Astrocyte of the spinal cord (primary cell): ENCODE data around the gene UBL3.

ENCODE experiments used
- DNase-seq: peaks from one replicate; pipeline ENCODE4 v3.0.0; 2011; ENCODE audit warnings: low read depth, low spot score
- H3K4me3 ChIP-seq: 2 replicates; pipeline ENCODE4 v1.5.1; 2011; ENCODE audit warnings: low read depth, mild to moderate bottlenecking, low read length, moderate library complexity
- in situ Hi-C: cut with HindIII; loops from 2 replicates; pipeline ENCODE4 v1.10.0; 2017; ENCODE audit warnings: low sequenced_read_pairs
- TF ChIP-seq, protein P1 (sequence below): IDR thresholded peaks from 2 replicates; pipeline ENCODE4 v1.5.1; 2012; ENCODE audit warnings: low read depth, mild to moderate bottlenecking, low read length, inconsistent platforms

The UBL3 gene

DNA sequence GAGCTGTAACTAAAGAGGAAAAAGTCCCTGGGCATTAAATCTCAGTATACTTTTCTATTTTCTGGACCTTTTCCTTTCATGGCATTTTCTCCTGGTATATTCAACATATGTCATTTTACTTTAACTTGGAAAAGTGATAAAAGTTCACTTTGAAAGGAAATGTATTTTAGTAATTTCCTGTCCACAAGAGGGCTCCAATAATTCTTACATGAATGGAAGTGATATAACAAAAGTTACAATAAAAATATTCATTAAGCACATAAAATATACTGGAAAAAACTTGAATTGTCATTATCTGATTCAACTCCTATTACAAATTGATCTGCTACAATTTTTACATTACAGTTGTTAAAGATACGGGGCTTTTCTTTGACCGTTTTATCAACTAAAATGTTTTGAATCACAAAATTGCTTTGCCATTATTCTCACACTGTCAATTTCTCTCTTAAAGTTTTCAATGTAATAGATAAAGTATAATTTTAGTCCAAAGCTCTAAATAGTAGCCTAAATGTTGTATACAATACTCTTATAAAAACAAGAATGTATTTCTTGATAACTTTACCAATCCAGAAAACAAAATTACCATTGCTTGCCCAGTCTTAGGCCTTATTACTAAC is 4.9 kb downstream of the UBL3 start:
- peak; percentile 54 for DNase-seq
- in situ Hi-C loops, result no loop called here
- no peak overlapping the region for H3K4me3 ChIP-seq
- TF ChIP-seq, protein P1, sequence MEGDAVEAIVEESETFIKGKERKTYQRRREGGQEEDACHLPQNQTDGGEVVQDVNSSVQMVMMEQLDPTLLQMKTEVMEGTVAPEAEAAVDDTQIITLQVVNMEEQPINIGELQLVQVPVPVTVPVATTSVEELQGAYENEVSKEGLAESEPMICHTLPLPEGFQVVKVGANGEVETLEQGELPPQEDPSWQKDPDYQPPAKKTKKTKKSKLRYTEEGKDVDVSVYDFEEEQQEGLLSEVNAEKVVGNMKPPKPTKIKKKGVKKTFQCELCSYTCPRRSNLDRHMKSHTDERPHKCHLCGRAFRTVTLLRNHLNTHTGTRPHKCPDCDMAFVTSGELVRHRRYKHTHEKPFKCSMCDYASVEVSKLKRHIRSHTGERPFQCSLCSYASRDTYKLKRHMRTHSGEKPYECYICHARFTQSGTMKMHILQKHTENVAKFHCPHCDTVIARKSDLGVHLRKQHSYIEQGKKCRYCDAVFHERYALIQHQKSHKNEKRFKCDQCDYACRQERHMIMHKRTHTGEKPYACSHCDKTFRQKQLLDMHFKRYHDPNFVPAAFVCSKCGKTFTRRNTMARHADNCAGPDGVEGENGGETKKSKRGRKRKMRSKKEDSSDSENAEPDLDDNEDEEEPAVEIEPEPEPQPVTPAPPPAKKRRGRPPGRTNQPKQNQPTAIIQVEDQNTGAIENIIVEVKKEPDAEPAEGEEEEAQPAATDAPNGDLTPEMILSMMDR, result peak; percentile 22

DNA sequence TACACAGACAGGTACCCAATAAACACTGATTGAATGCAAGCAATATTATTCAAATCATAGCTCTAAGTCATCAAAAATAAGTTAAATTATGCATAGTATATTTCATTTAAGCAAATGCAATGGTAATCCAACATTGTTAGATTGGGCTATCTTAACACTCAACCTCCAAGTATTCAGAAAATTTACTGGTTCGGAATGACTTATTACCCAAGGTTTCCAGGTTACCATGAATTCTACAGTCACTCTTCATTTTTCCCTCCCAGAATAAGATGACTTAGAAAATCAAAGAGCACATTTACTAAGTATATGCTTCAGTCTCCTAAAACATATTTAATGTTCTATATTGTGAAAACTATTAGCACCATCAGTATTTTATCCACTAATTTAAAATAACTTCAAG is 6.0 kb downstream of the UBL3 start:
- H3K4me3 ChIP-seq, result no peak overlapping the region
- TF ChIP-seq, protein P1, result no peak
- DNase-seq, result no peak
- in situ Hi-C loops, result no loop called here

DNA sequence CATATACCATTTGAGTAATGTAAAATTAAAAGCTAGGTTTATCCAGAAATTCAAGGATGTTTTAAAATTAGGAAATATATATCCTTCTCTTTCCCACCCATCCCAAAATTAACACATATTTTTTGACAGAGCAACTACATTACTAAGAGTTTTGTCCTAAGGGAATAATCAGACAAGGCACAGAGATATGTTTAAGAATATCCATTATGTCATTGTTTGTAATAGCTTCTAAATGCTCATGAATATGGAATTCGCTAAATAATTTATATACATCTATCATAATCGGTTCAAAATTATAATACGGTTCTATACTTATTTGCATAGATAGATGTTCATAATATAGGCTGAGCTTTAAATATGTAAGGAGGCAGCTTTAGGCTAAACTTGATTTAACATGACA is 9.8 kb downstream of the UBL3 start:
- no peak for DNase-seq
- TF ChIP-seq, protein P1, result no peak
- in situ Hi-C loops, result no loop called here
- H3K4me3 ChIP-seq, result no peak overlapping the region

DNA sequence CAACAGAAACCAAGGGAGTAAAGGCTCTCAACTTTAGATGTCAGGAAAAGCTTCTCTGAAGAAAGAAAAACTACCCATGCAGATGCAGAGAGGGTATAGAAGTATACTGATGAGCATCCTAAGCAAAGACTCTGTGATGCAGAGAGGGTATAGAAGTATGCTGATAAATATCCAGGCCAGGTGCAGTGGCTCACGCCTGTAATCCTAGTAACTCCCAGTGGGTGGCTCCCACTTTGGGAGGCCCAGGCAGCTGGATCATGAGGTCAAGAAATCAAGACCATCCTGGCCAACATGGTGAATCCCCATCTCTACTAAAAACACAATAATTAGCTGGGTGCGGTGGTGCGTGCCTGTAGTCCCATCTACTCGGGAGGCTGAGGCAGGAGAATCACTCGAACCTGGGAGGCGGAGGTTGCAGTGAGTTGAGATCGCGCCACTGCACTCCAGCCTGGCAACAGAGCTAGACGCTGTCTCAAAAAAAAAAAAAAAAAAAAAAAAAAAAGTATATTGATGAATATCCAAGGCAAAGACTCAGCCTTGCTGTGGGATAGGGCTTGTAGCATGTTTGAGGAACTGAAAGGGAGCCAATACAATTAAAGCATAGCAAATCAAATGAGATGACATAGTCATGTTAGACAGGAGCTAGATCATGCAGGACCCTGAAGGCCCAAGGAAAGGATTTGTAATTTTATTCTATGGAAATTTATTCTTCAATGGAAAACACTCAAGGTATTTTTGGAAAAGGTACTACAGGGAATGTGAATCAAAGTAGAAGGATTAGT is 14.9 kb downstream of the UBL3 start:
- no peak for DNase-seq
- in situ Hi-C loops, result no loop called here
- TF ChIP-seq, protein P1, result no peak
- no peak overlapping the region for H3K4me3 ChIP-seq

DNA sequence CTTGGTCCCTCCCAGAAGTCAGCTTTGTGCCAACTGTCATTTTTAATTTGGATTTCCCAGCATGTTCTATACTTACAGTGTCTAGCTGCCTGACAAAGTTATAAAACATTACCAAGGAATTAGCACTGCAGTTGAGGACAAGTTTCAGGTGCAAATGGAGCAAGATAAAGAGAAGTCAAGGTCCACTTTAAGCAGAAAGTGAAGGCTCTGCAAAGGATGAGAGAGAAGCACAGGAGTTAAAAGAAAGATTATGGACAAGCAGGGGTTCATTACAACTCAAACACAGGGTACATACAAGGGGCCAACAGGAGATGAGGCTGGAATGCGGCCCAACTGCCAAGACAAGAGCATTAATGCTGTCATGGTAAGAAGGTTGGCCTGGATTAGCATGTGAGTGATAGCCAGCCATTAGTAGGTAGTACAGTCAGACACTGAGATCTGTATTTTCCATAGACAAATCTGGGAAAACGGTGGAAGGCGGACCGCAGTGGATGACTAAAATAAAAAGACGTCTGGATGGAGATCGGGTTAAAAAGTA is 17.6 kb downstream of the UBL3 start:
- TF ChIP-seq, protein P1, result no peak
- no peak overlapping the region for H3K4me3 ChIP-seq
- in situ Hi-C loops, result no loop called here
- DNase-seq, result no peak

DNA sequence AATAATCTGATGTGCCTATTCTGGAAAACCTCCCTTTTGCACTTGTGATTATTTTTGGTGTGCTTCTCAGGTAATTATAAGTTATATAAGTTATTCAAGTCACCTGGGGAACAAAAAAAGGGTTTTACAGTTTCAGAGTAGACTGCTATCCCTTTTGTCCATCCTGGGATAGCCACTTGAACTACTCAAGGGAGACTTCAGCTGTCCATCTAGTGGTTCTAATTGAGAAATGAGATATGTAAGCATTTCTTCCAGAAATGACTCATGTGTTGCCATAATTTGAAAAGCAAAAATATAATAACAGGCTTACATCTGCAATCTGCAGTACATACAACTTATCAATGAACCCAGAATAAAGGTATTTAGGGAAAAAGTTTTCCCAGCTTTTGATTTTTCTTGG is 20.4 kb downstream of the UBL3 start:
- H3K4me3 ChIP-seq, result no peak overlapping the region
- DNase-seq, result no peak
- in situ Hi-C loops, result no loop called here
- TF ChIP-seq, protein P1, result no peak
